K562 (cell line): ENCODE results near the gene HPN. TPM values are rescaled to one million over a fixed set of nuclear protein-coding genes. Genes with fewer than 3 reads are reported as not detected.
A peak's percentile ranks its signal among the peaks of the same experiment; 100 is the strongest.

Experiments used
- ATF4 ChIP-seq: fragments of 450-650 bp; formaldehyde crosslinking; IDR thresholded peaks from 2 replicates; pipeline ENCODE4 v1.4.0; 2022; ENCODE audit warnings: mild to moderate bottlenecking, moderate library complexity
- CBX8 ChIP-seq: fragments of 200-600 bp; sonication (generic); IDR thresholded peaks from 2 replicates; pipeline ENCODE4 v1.6.1; 2012; ENCODE audit warnings: borderline replicate concordance, mixed run types, low read depth, mild to moderate bottlenecking, moderate library complexity, mixed read lengths, low read length, control low read depth, inconsistent platforms; ENCODE audit not compliant: poor library complexity, severe bottlenecking; ENCODE audit errors: extremely low read depth
- CREBBP ChIP-seq: IDR thresholded peaks from one replicate; pipeline ENCODE4 v1.6.1; 2012; ENCODE audit warnings: low read depth, mild to moderate bottlenecking, control low read depth, inconsistent platforms, low read length
- NCOA6 ChIP-seq: fragments of 450-650 bp; IDR thresholded peaks from 2 replicates; pipeline ENCODE4 v1.6.1; 2017; ENCODE audit warnings: mild to moderate bottlenecking
- PHB2 ChIP-seq: fragments of 450-650 bp; IDR thresholded peaks from 2 replicates; pipeline ENCODE4 v1.6.1; 2017; ENCODE audit warnings: low read depth
- SAP30 ChIP-seq: fragments of 200-600 bp; sonication (generic); IDR thresholded peaks from 2 replicates; pipeline ENCODE4 v1.6.1; 2012; ENCODE audit warnings: borderline replicate concordance, low read depth, mild to moderate bottlenecking, moderate library complexity, low read length, control low read depth, inconsistent platforms; ENCODE audit not compliant: insufficient read depth, poor library complexity, severe bottlenecking
- SNIP1 ChIP-seq: fragments of 450-650 bp; IDR thresholded peaks from 2 replicates; pipeline ENCODE4 v1.7.1; 2017; ENCODE audit warnings: low read depth, mild to moderate bottlenecking
- STAT5A ChIP-seq: IDR thresholded peaks from 2 replicates; pipeline ENCODE4 v1.6.1; 2012; ENCODE audit warnings: low read length, inconsistent platforms, borderline replicate concordance
- ZMIZ1 ChIP-seq, 2 experiments: fragments of 150-350 bp in 1 of 2; IDR thresholded peaks; 2 replicates each; pipeline ENCODE4 v1.6.1; 2012 to 2016; ENCODE audit warnings: low read depth in 2 of 2, low read length in 2 of 2, mild to moderate bottlenecking in 1 of 2, moderate library complexity in 1 of 2
- ZNF134 ChIP-seq: fragments of 250-450 bp; sonication (Bioruptor Pico); conservative IDR thresholded peaks from 2 replicates; pipeline ENCODE4 v1.4.0; 2020
- ZNF512 ChIP-seq: IDR thresholded peaks from 2 replicates; pipeline ENCODE4 v1.6.1; 2016; ENCODE audit warnings: missing genetic modification characterization, missing compliant biosample characterization
- ZNF551 ChIP-seq: fragments of 250-450 bp; sonication (Bioruptor Pico); IDR thresholded peaks from 2 replicates; pipeline ENCODE4 v1.5.0; 2021; ENCODE audit warnings: mild to moderate bottlenecking, moderate library complexity
- ZNF77 ChIP-seq: fragments of 250-450 bp; sonication (Bioruptor Pico); IDR thresholded peaks from 2 replicates; pipeline ENCODE4 v1.5.0; 2020
- polyA plus RNA-seq, 8 experiments: library from polyadenylated mRNA; depleted of rRNA in 4 of 8; stranded (reverse) in 5 of 8; unstranded in 3 of 8; fragments of >200 nt; fragmentation: Nextera tagmentation in 2 of 8; fragmentation: Illumina TruSeq in 1 of 8; extraction: Ambion mirVana in 2 of 8; extraction: Trizol in 1 of 8; gene quantifications; 2 replicates each; pipeline versions ENCODE4 v1.2.1 to v1.2.3, GENCODE V29; 2011 to 2014; ENCODE audit warnings: inconsistent platforms in 1 of 8, missing spikeins in 1 of 8
- total RNA-seq, 7 experiments: library from RNA; depleted of rRNA in 6 of 7; stranded (reverse); fragments of >200 nt in 6 of 7; fragmentation: Illumina TruSeq in 2 of 7; extraction: Trizol in 2 of 7; gene quantifications; 2 replicates each; pipeline versions ENCODE4 v1.2.1 to v1.2.3, GENCODE V29; 2011 to 2021; ENCODE audit warnings: low replicate concordance in 1 of 7

Gene HPN
- total and polyA plus RNA-seq, 9 of the 15 experiments (the other 6 are each of a cell fraction or from before 2014, with no cell fraction given) = 0.10 to 0.20 TPM; not detected in 7

GRCh38 chr19:35040826-35041547, 534 bp upstream of the HPN start (continued):
- TF ChIP-seq NCOA6 (no peak), ZMIZ1 (IDR thresholded peaks at IDR 0.05; ENCODE audit: low read depth in 2 of 2, low read length in 2 of 2) (peak in 1 of 2 experiments; percentile 59; a peak in 2 of 4 replicates), ZNF551 (CRISPR knock-in tag) (no peak), SAP30 (no peak), CREBBP (no peak), STAT5A (no peak), PHB2 (no peak), SNIP1 (no peak), ZNF77 (CRISPR knock-in tag) (no peak), ATF4 (CRISPR knock-in tag) (no peak), CBX8 (no peak), ZNF134 (CRISPR knock-in tag) (peak; percentile 54; the same call in 1 of the 2 replicates), ZNF512 (no peak)
- TF ChIP-seq, all 486 proteins: peak for 154
